Osteoblast (primary cell): ENCODE results near the gene LRMDA. TPM values are rescaled to one million over a fixed set of nuclear protein-coding genes. Genes with fewer than 3 reads are reported as not detected.

Experiments used
- DNase-seq: peaks from one replicate; pipeline ENCODE4 v3.0.0; 2011; ENCODE audit warnings: low spot score, mixed read lengths; ENCODE audit not compliant: insufficient read length; ENCODE audit errors: missing footprints
- H2AFZ ChIP-seq: 2 replicates; pipeline ENCODE4 v1.6.0; 2011; ENCODE audit warnings: mild to moderate bottlenecking, low read length
- H3K27ac ChIP-seq: 2 replicates; pipeline ENCODE4 v1.5.1; 2011; ENCODE audit warnings: mild to moderate bottlenecking, low read depth, low read length, moderate library complexity
- H3K27me3 ChIP-seq: 2 replicates; pipeline ENCODE4 v1.6.0; 2012; ENCODE audit warnings: mild to moderate bottlenecking, control low read depth, inconsistent platforms, low read length, moderate library complexity; ENCODE audit not compliant: insufficient read depth
- H3K36me3 ChIP-seq: 2 replicates; pipeline ENCODE4 v1.5.1; 2011; ENCODE audit warnings: mild to moderate bottlenecking, low read length, control low read depth, moderate library complexity; ENCODE audit not compliant: insufficient read depth
- H3K4me1 ChIP-seq: 2 replicates; pipeline ENCODE4 v1.5.1; 2011; ENCODE audit warnings: mild to moderate bottlenecking, low read length, control low read depth, moderate library complexity; ENCODE audit not compliant: insufficient read depth
- H3K4me2 ChIP-seq: 2 replicates; pipeline ENCODE4 v1.6.0; 2011; ENCODE audit warnings: mild to moderate bottlenecking, low read length; ENCODE audit not compliant: insufficient read depth
- H3K4me3 ChIP-seq: fragments of 200-600 bp; sonication (generic); 3 replicates; pipeline ENCODE4 v1.5.1; 2012; ENCODE audit warnings: mild to moderate bottlenecking, low read length, inconsistent platforms; ENCODE audit not compliant: insufficient read depth
- H3K79me2 ChIP-seq: 2 replicates; pipeline ENCODE4 v1.6.0; 2012; ENCODE audit warnings: mild to moderate bottlenecking, low read length, control low read depth, inconsistent platforms; ENCODE audit not compliant: insufficient read depth
- H3K9me3 ChIP-seq: 2 replicates; pipeline ENCODE4 v1.5.1; 2011; ENCODE audit warnings: low read depth, low read length, control low read depth
- H4K20me1 ChIP-seq: 2 replicates; pipeline ENCODE4 v1.6.0; 2012; ENCODE audit warnings: mild to moderate bottlenecking, low read length, control low read depth; ENCODE audit not compliant: insufficient read depth
- total RNA-seq: library from RNA; depleted of rRNA; stranded (reverse); fragments of >200 nt; gene quantifications from 2 replicates; pipeline ENCODE4 v1.2.3, GENCODE V29; 2012
- TF ChIP-seq, protein P1 (sequence below): IDR thresholded peaks from 2 replicates; pipeline ENCODE4 v1.5.1; 2011; ENCODE audit warnings: mild to moderate bottlenecking, low read depth, low read length, moderate library complexity; ENCODE audit errors: extremely low read depth

The LRMDA gene
- total RNA-seq, 1 donor: 18.5 TPM

DNA sequence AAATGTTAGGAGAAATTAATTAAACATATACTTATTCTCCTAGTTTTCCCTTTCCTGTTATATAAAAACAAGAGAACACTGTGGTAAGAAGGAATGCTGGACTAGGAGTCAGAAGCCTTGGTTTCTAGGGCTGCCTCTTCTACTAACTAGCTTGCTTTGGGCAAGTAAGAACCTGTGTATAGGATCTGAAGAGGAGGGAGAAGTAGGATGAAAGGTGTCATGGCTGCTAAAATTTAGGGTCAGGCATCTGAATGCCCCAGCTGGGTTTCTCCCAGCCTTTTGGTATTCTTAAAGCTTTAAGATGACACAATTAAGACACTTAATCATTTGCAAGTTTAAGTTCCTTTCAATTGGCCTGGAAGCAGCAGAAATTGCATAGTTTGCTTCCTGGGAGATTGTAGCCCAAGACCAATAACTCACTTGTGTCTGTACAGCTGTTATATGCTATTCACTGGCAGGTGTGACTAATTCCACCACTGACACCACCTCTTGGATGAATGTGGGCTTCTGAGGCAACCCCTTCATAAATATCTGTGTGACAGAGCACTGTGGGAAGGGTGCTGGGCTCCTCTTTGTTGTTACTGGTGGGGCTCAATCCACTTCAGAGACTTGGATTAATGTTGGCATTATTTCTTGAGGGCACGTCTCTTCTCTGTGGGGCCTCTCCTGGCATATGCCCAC is 137.2 kb downstream of the LRMDA start:
- Histone ChIP-seq H3K4me2 (no peak overlapping the region), H3K27me3 (no peaks in the 10 kb centered on the region), H3K4me1 (no peaks in the 10 kb centered on the region), H3K27ac (no peak overlapping the region), H3K9me3 (peaks cover 11% of the 10 kb centered on the region), H3K36me3 (no peaks in the 10 kb centered on the region), H3K79me2 (no peaks in the 10 kb centered on the region), H3K4me3 (no peak overlapping the region), H2AFZ (no peak overlapping the region), H4K20me1 (peaks cover 2% of the 10 kb centered on the region)
- no peak for DNase-seq
- TF ChIP-seq, protein P1, sequence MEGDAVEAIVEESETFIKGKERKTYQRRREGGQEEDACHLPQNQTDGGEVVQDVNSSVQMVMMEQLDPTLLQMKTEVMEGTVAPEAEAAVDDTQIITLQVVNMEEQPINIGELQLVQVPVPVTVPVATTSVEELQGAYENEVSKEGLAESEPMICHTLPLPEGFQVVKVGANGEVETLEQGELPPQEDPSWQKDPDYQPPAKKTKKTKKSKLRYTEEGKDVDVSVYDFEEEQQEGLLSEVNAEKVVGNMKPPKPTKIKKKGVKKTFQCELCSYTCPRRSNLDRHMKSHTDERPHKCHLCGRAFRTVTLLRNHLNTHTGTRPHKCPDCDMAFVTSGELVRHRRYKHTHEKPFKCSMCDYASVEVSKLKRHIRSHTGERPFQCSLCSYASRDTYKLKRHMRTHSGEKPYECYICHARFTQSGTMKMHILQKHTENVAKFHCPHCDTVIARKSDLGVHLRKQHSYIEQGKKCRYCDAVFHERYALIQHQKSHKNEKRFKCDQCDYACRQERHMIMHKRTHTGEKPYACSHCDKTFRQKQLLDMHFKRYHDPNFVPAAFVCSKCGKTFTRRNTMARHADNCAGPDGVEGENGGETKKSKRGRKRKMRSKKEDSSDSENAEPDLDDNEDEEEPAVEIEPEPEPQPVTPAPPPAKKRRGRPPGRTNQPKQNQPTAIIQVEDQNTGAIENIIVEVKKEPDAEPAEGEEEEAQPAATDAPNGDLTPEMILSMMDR: no peak

DNA sequence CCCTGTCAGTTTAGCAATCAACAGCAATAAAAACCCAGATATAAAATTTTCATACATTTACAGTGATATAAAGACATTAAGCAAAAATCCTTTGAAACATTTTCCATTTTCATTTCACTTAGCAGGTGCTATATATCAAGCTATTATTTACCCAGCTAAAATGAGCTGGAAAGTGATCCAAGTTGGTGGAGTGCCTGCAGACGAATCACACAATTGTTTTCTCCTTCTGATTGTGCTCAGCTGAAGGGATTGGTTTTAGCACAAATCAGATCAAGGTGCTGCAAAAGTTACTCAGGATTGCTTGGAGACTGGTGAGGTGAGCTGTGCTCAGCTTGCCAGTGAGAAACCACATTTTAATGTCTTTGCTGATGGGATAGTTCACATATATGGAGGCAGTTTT is 138.1 kb downstream of the LRMDA start:
- Histone ChIP-seq H2AFZ (no peak overlapping the region), H3K36me3 (no peaks in the 10 kb centered on the region), H3K4me3 (no peak overlapping the region), H3K4me1 (no peaks in the 10 kb centered on the region), H3K9me3 (peaks cover 11% of the 10 kb centered on the region), H3K27ac (no peak overlapping the region), H3K79me2 (no peaks in the 10 kb centered on the region), H3K27me3 (no peaks in the 10 kb centered on the region), H3K4me2 (no peak overlapping the region), H4K20me1 (peaks cover 2% of the 10 kb centered on the region)
- no peak for DNase-seq
- TF ChIP-seq, protein P1: no peak

DNA sequence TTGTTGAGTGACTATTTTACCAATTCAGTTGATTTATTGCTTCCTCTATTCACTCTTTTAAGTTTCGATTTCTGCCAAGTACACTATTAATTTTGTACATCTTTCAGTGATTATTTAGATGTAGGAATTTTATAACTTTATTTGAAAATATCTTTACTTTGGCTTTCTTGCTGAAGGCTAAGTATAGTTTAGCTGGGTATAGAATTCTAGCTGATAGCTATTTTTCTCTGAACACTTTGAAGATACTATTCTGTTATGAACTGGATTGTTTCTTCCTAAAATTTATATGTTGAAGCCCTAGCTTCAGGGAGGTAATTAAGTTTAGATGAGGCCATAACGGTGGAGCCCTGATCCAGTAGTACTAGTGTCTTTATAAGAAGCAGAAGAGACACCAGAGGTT is 141.1 kb downstream of the LRMDA start:
- H4K20me1 ChIP-seq: peaks cover 2% of the 10 kb centered on the region
- no peak overlapping the region for H2AFZ ChIP-seq
- no peaks in the 10 kb centered on the region for H3K79me2 ChIP-seq
- TF ChIP-seq, protein P1: no peak
- DNase-seq: no peak
- H3K27ac ChIP-seq: no peak overlapping the region
- no peak overlapping the region for H3K4me3 ChIP-seq
- H3K27me3 ChIP-seq: no peaks in the 10 kb centered on the region
- no peak overlapping the region for H3K4me2 ChIP-seq
- H3K4me1 ChIP-seq: no peaks in the 10 kb centered on the region
- peaks cover 11% of the 10 kb centered on the region for H3K9me3 ChIP-seq
- H3K36me3 ChIP-seq: no peaks in the 10 kb centered on the region

DNA sequence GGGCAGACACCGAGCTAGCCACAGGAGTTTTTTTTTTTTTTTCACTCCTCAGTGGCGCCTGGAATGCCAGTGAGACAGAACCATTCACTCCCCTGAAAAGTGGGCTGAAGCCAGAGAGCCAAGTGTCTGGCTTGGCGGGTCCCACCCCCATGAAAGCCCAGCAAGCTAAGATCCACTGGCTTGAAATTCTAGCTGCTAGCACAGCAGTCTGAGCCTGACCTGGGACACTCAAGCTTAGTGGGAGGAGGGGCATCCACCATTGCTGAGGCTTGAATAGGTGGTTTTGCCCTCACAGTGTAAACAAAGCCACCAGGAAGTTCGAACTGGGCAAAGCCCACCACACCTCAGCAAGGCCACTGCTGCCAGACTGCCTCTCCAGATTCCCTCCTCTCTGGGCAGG is 144.5 kb downstream of the LRMDA start:
- Histone ChIP-seq H3K4me3 (no peak overlapping the region), H3K79me2 (no peaks in the 10 kb centered on the region), H3K27me3 (no peaks in the 10 kb centered on the region), H3K36me3 (no peaks in the 10 kb centered on the region), H4K20me1 (no peaks in the 10 kb centered on the region), H3K9me3 (peaks cover 11% of the 10 kb centered on the region), H3K4me2 (no peak overlapping the region), H3K27ac (no peak overlapping the region), H3K4me1 (no peaks in the 10 kb centered on the region), H2AFZ (no peak overlapping the region)
- no peak for DNase-seq
- TF ChIP-seq, protein P1: no peak
